Endodermal cell (in vitro differentiated cells): ENCODE data around the gene PSEN1. TPM values are rescaled to one million over a fixed set of nuclear protein-coding genes. Genes with fewer than 3 reads are reported as not detected.
A peak's percentile ranks its signal among the peaks of the same experiment; 100 is the strongest.
"Not testable (repeated sequence)": the region's sequence is repeated elsewhere in the genome, so short reads cannot be mapped to it uniquely, and the experiment has no call there.

Experiments used
- DNase-seq: peaks from one replicate; pipeline ENCODE4 v3.0.0-alpha.2; 2017
- H3K27ac ChIP-seq: 2 replicates; pipeline ENCODE4 v1.5.1; 2013; ENCODE audit warnings: mild to moderate bottlenecking, low read depth, low read length, moderate library complexity
- H3K27me3 ChIP-seq: 2 replicates; pipeline ENCODE4 v1.6.1; 2013; ENCODE audit warnings: mild to moderate bottlenecking, low read length, moderate library complexity; ENCODE audit not compliant: insufficient read depth, control insufficient read depth, poor library complexity, severe bottlenecking
- H3K36me3 ChIP-seq: 2 replicates; pipeline ENCODE4 v1.7.0; 2013; ENCODE audit warnings: mild to moderate bottlenecking, low read length, moderate library complexity; ENCODE audit not compliant: control insufficient read depth, insufficient read depth
- H3K4me1 ChIP-seq: one replicate; pipeline ENCODE4 v1.7.0; 2013; ENCODE audit warnings: low read length; ENCODE audit not compliant: control insufficient read depth, insufficient read depth
- H3K4me3 ChIP-seq: 2 replicates; pipeline ENCODE4 v1.5.1; 2013; ENCODE audit warnings: mild to moderate bottlenecking, low read length, moderate library complexity
- H3K9ac ChIP-seq: 2 replicates; pipeline ENCODE4 v1.6.1; 2013; ENCODE audit warnings: mild to moderate bottlenecking, low read length, moderate library complexity; ENCODE audit not compliant: poor library complexity, severe bottlenecking; ENCODE audit errors: extremely low read depth
- H3K9me3 ChIP-seq: 2 replicates; pipeline ENCODE4 v1.6.1; 2013; ENCODE audit warnings: mild to moderate bottlenecking, low read length, moderate library complexity; ENCODE audit not compliant: control insufficient read depth
- H3K27ac Mint-ChIP-seq: 2 replicates; pipeline ENCODE4 v1.8.0; 2020; ENCODE audit warnings: mixed read lengths
- H3K27me3 Mint-ChIP-seq: 2 replicates; pipeline ENCODE4 v1.8.0; 2021; ENCODE audit warnings: mild to moderate bottlenecking, mixed read lengths; ENCODE audit not compliant: insufficient read depth
- H3K36me3 Mint-ChIP-seq: 2 replicates; pipeline ENCODE4 v1.8.0; 2020; ENCODE audit warnings: low read depth, mixed read lengths
- H3K4me1 Mint-ChIP-seq: 2 replicates; pipeline ENCODE4 v1.8.0; 2020; ENCODE audit warnings: mixed read lengths
- H3K4me3 Mint-ChIP-seq: 2 replicates; pipeline ENCODE4 v1.8.0; 2020; ENCODE audit warnings: mild to moderate bottlenecking, moderate library complexity, mixed read lengths
- H3K9me3 Mint-ChIP-seq: 2 replicates; pipeline ENCODE4 v1.8.0; 2020; ENCODE audit warnings: mild to moderate bottlenecking, mixed read lengths
- CTCF ChIP-seq: fragments of 200-600 bp; sonication (generic); conservative IDR thresholded peaks from 2 replicates; pipeline ENCODE4 v1.5.0; 2021; ENCODE audit warnings: antibody characterized with exemption, mild to moderate bottlenecking
- WGBS, 2 experiments: methylation state at CpG; one replicate each; pipeline versions ENCODE4 v1.1.5 to v1.1.7; 2013; ENCODE audit warnings: missing lambda C conversion rate in 2 of 2, mixed read lengths in 1 of 2; ENCODE audit not compliant: insufficient coverage in 1 of 2, insufficient read length in 1 of 2; 5-methylcytosine and 5-hydroxymethylcytosine counted together
- total RNA-seq, 2 donors: library from RNA; stranded (reverse); fragmentation: NEBNext Ultra II Directional in 1 of 2; extraction: Animal tissue kit (Norgen Biotek cat#: 25700) in 1 of 2; gene quantifications; 2 replicates in 1 of 2; 3 replicates in 1 of 2; pipeline ENCODE4 v1.2.1, GENCODE V29; 2021

Gene PSEN1
- total RNA-seq, 2 donors from 2014 or later, result 45.7 to 49.9 TPM

- 88% methylated on average over 2 of the region's 2 CpGs; no CpG with 5 or more reads in 1 of the 2 experiments for WGBS, 2 experiments
- Histone ChIP-seq H3K27me3 (no peaks in the 10 kb centered on the region), H3K9ac (no peak overlapping the region), H3K9me3 (no peaks in the 10 kb centered on the region), H3K27ac (no peak overlapping the region), H3K4me1 (no peaks in the 10 kb centered on the region), H3K36me3 (peaks cover 88% of the 10 kb centered on the region), H3K4me3 (no peak overlapping the region)
- H3K27me3 Mint-ChIP-seq, result no peaks in the 10 kb centered on the region
- TF ChIP-seq CTCF, result no peak
- H3K4me3 Mint-ChIP-seq, result no peak overlapping the region
- H3K27ac Mint-ChIP-seq, result no peak overlapping the region
- H3K9me3 Mint-ChIP-seq, result no peaks in the 10 kb centered on the region
- peaks cover 72% of the 10 kb centered on the region for H3K36me3 Mint-ChIP-seq
- no peak for DNase-seq
- no peaks in the 10 kb centered on the region for H3K4me1 Mint-ChIP-seq
Measured at GRCh38 chr14:73191441-73191840, 55.1 kb downstream of the PSEN1 start.

- not testable (repeated sequence) for H3K9me3 ChIP-seq, H3K9me3 Mint-ChIP-seq, H3K4me3 Mint-ChIP-seq, H3K9ac ChIP-seq, H3K27ac ChIP-seq, H3K27me3 ChIP-seq, H3K27ac Mint-ChIP-seq, DNase-seq, H3K27me3 Mint-ChIP-seq, H3K4me1 Mint-ChIP-seq, H3K4me1 ChIP-seq, H3K4me3 ChIP-seq
- peaks cover 70% of the 10 kb centered on the region for H3K36me3 Mint-ChIP-seq
- peaks cover 84% of the 10 kb centered on the region for H3K36me3 ChIP-seq
- WGBS, 2 experiments, result 87 to 99% methylated on average over 3 to 8 of the region's 8 CpGs
Measured at GRCh38 chr14:73194306-73194705, 58.0 kb downstream of the PSEN1 start.

GRCh38 chr14:73198253-73198652 is 61.9 kb downstream of the PSEN1 start:
- H3K4me3 ChIP-seq, result no peak overlapping the region
- no peaks in the 10 kb centered on the region for H3K4me1 ChIP-seq
- no peaks in the 10 kb centered on the region for H3K27me3 Mint-ChIP-seq
- no peak for TF ChIP-seq CTCF
- H3K9ac ChIP-seq, result no peak overlapping the region
- no peak overlapping the region for H3K27ac ChIP-seq
- H3K9me3 ChIP-seq, result no peaks in the 10 kb centered on the region
- no peaks in the 10 kb centered on the region for H3K9me3 Mint-ChIP-seq
- no peak for DNase-seq
- H3K27ac Mint-ChIP-seq, result no peak overlapping the region
- H3K4me3 Mint-ChIP-seq, result no peak overlapping the region
- WGBS, 2 experiments, result 75 to 79% methylated on average over 2 of the region's 2 CpGs
- H3K36me3 ChIP-seq, result peaks cover 72% of the 10 kb centered on the region
- H3K4me1 Mint-ChIP-seq, result peaks cover 4% of the 10 kb centered on the region
- no peaks in the 10 kb centered on the region for H3K27me3 ChIP-seq
- peaks cover 68% of the 10 kb centered on the region for H3K36me3 Mint-ChIP-seq

GRCh38 chr14:73203527-73203926 is 67.2 kb downstream of the PSEN1 start:
- Mint-ChIP-seq H3K27me3 (no peaks in the 10 kb centered on the region), H3K4me3 (no peak overlapping the region), H3K36me3 (peaks cover 76% of the 10 kb centered on the region), H3K9me3 (peaks cover 5% of the 10 kb centered on the region), H3K27ac (no peak overlapping the region), H3K4me1 (no peaks in the 10 kb centered on the region)
- 83% methylated on average over 2 of the region's 2 CpGs; no CpG with 5 or more reads in 1 of the 2 experiments for WGBS, 2 experiments
- H3K9me3 ChIP-seq, result peaks cover 32% of the 10 kb centered on the region
- no peaks in the 10 kb centered on the region for H3K27me3 ChIP-seq
- H3K9ac ChIP-seq, result no peak overlapping the region
- DNase-seq, result no peak
- H3K27ac ChIP-seq, result no peak overlapping the region
- peak; percentile 55 for TF ChIP-seq CTCF
- H3K4me3 ChIP-seq, result no peak overlapping the region
- peaks cover 73% of the 10 kb centered on the region for H3K36me3 ChIP-seq
- H3K4me1 ChIP-seq, result no peaks in the 10 kb centered on the region
